ENCODE measurements around the gene SSU72.
"Not testable (repeated sequence)": the region's sequence is repeated elsewhere in the genome, so short reads cannot be mapped to it uniquely, and the experiment has no call there.

The SSU72 gene

GRCh38 chr1:1494311-1494710 is 80.4 kb downstream of the SSU72 start:
- DNase-seq: not testable (repeated sequence)
